Measurements from ENCODE around the gene PTPN21. TPM values are rescaled to one million over a fixed set of nuclear protein-coding genes. Genes with fewer than 3 reads are reported as not detected.
"Not testable (repeated sequence)": the region's sequence is repeated elsewhere in the genome, so short reads cannot be mapped to it uniquely, and the experiment has no call there.

PTPN21 gene
- total RNA-seq, 1 donor from 2014 or later: 30.1 TPM

DNA sequence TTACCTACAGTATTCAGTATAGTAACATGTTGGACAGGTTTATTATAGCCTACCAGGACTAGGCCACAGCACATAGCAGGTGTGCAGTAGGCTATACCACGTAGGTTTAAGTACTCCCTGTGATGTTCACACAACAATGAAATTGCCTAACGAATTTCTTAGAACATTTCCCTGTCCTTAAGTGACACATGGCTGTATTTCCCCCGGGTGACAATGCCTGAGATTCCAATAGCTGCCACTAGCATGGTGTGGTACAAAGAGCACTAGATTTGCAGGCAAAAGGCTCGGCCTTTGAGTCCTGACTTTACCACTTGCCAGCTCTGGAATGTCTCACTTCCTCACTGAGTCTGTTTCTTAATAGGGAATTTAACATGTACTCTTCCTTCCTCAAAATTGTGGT is 19.7 kb downstream of the PTPN21 start:
- H3K36me3 Mint-ChIP-seq (ENCODE audit: low read depth, unreplicated experiment): peaks cover 11% of the 10 kb centered on the region
- Histone ChIP-seq H3K9ac (ENCODE audit: low read length) (no peak overlapping the region), H4K20me1 (ENCODE audit: insufficient read depth, low read length) (peaks cover 37% of the 10 kb centered on the region), H3K27me3 (ENCODE audit: insufficient read depth, low read length) (no peaks in the 10 kb centered on the region), H3K4me1 (ENCODE audit: insufficient read depth, low read length) (no peaks in the 10 kb centered on the region), H3K79me2 (ENCODE audit: insufficient read depth, low read length) (peaks cover 58% of the 10 kb centered on the region), H3K9me3 (ENCODE audit: insufficient read depth, low read depth, low read length) (no peaks in the 10 kb centered on the region), H3K36me3 (ENCODE audit: insufficient read depth, low read length) (peaks cover 14% of the 10 kb centered on the region), H3K27ac (ENCODE audit: low read depth, low read length) (no peak overlapping the region), H3K4me3 (ENCODE audit: insufficient read depth, low read depth, low read length) (no peak overlapping the region), H3K4me2 (ENCODE audit: low read length) (no peak overlapping the region), H2AFZ (ENCODE audit: low read depth, low read length) (no peak overlapping the region)
- no peak for DNase-seq (ENCODE audit: low read depth)
- no peak for FAIRE-seq
- H3K4me3 Mint-ChIP-seq (ENCODE audit: unreplicated experiment): no peak overlapping the region
- TF ChIP-seq EZH2 (IDR thresholded peaks at IDR 0.05; ENCODE audit: insufficient read depth, low read length): no peak
- TF ChIP-seq, protein P1, sequence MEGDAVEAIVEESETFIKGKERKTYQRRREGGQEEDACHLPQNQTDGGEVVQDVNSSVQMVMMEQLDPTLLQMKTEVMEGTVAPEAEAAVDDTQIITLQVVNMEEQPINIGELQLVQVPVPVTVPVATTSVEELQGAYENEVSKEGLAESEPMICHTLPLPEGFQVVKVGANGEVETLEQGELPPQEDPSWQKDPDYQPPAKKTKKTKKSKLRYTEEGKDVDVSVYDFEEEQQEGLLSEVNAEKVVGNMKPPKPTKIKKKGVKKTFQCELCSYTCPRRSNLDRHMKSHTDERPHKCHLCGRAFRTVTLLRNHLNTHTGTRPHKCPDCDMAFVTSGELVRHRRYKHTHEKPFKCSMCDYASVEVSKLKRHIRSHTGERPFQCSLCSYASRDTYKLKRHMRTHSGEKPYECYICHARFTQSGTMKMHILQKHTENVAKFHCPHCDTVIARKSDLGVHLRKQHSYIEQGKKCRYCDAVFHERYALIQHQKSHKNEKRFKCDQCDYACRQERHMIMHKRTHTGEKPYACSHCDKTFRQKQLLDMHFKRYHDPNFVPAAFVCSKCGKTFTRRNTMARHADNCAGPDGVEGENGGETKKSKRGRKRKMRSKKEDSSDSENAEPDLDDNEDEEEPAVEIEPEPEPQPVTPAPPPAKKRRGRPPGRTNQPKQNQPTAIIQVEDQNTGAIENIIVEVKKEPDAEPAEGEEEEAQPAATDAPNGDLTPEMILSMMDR (IDR thresholded peaks at IDR 0.05; ENCODE audit: insufficient read depth, low read depth, low read length): no peak
- H3K9me3 Mint-ChIP-seq (ENCODE audit: unreplicated experiment): peaks cover 3% of the 10 kb centered on the region
- no peaks in the 10 kb centered on the region for H3K27me3 Mint-ChIP-seq (ENCODE audit: low read depth, unreplicated experiment)
- no peak overlapping the region for H3K27ac Mint-ChIP-seq (ENCODE audit: unreplicated experiment)
- peaks cover 4% of the 10 kb centered on the region for H3K4me1 Mint-ChIP-seq (ENCODE audit: low read depth, unreplicated experiment)

DNA sequence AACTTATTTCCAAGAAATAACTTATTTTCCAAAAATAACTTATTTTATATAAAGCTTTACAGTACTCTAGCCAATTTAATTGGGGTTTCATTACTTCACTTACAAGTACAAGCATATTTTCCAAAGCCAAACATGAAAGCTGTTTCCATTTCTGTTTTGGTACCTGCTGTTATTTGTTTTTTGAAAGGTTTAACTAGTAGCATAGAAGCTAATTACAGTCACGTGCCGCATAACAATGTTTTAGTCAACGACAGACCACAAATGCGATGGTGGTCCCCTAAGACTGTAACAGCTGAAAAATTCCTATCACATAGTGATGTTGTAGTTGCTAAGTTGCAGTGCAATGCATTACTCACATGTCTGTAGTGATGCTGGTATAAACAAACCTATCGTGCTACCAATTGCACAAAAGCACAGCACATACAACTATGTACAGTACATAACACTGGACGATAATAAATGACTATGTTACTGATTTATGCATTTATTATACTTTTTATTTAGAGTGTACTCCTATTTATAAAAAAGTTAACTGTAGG is 21.7 kb downstream of the PTPN21 start:
- H3K79me2 ChIP-seq (ENCODE audit: insufficient read depth, low read length): peaks cover 40% of the 10 kb centered on the region
- no peaks in the 10 kb centered on the region for H3K9me3 ChIP-seq (ENCODE audit: insufficient read depth, low read depth, low read length)
- Mint-ChIP-seq H3K27ac (ENCODE audit: unreplicated experiment) (no peak overlapping the region), H3K4me1 (ENCODE audit: low read depth, unreplicated experiment) (peaks cover 4% of the 10 kb centered on the region), H3K36me3 (ENCODE audit: low read depth, unreplicated experiment) (peaks cover 23% of the 10 kb centered on the region), H3K27me3 (ENCODE audit: low read depth, unreplicated experiment) (no peaks in the 10 kb centered on the region), H3K9me3 (ENCODE audit: unreplicated experiment) (peaks cover 3% of the 10 kb centered on the region), H3K4me3 (ENCODE audit: unreplicated experiment) (no peak overlapping the region)
- no peak overlapping the region for H3K4me3 ChIP-seq (ENCODE audit: insufficient read depth, low read depth, low read length)
- FAIRE-seq (no peak), DNase-seq (ENCODE audit: low read depth) (no peak)
- H3K4me2 ChIP-seq (ENCODE audit: low read length): no peak overlapping the region
- H4K20me1 ChIP-seq (ENCODE audit: insufficient read depth, low read length): peaks cover 24% of the 10 kb centered on the region
- H3K9ac ChIP-seq (ENCODE audit: low read length): no peak overlapping the region
- H3K27ac ChIP-seq (ENCODE audit: low read depth, low read length): no peak overlapping the region
- no peaks in the 10 kb centered on the region for H3K27me3 ChIP-seq (ENCODE audit: insufficient read depth, low read length)
- no peak for TF ChIP-seq EZH2 (IDR thresholded peaks at IDR 0.05; ENCODE audit: insufficient read depth, low read length)
- TF ChIP-seq, protein P1 (IDR thresholded peaks at IDR 0.05; ENCODE audit: insufficient read depth, low read depth, low read length): no peak
- no peak overlapping the region for H2AFZ ChIP-seq (ENCODE audit: low read depth, low read length)
- no peaks in the 10 kb centered on the region for H3K4me1 ChIP-seq (ENCODE audit: insufficient read depth, low read length)
- H3K36me3 ChIP-seq (ENCODE audit: insufficient read depth, low read length): peaks cover 14% of the 10 kb centered on the region

DNA sequence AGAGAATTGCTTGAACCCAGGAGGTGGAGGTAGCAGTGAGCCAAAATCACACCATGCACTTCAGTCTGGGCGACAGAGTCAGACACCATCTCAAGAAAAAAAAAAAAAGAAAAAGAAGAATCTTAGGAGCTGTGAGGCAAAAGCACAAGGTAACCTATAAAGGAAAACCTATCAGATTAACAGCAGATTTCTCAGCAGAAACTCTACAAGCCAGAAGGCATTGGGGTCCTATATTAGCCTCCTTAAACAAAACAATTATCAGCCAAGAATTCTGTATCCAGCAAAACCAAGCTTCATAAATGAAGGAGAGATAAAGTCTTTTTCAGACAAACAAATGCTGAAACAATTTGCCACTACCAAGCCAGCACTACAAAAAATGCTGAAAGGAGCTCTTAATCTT is 24.9 kb downstream of the PTPN21 start:
- not testable (repeated sequence) for H3K27me3 ChIP-seq (ENCODE audit: insufficient read depth, low read length); H3K4me1 Mint-ChIP-seq (ENCODE audit: low read depth, unreplicated experiment); H3K9ac ChIP-seq (ENCODE audit: low read length); H3K27ac ChIP-seq (ENCODE audit: low read depth, low read length); H3K4me3 ChIP-seq (ENCODE audit: insufficient read depth, low read depth, low read length); H2AFZ ChIP-seq (ENCODE audit: low read depth, low read length); H3K4me3 Mint-ChIP-seq (ENCODE audit: unreplicated experiment); H3K27ac Mint-ChIP-seq (ENCODE audit: unreplicated experiment); H3K4me1 ChIP-seq (ENCODE audit: insufficient read depth, low read length); H3K9me3 ChIP-seq (ENCODE audit: insufficient read depth, low read depth, low read length); DNase-seq (ENCODE audit: low read depth); H3K4me2 ChIP-seq (ENCODE audit: low read length); H3K9me3 Mint-ChIP-seq (ENCODE audit: unreplicated experiment); FAIRE-seq; H3K36me3 ChIP-seq (ENCODE audit: insufficient read depth, low read length); H3K27me3 Mint-ChIP-seq (ENCODE audit: low read depth, unreplicated experiment)
- H3K36me3 Mint-ChIP-seq (ENCODE audit: low read depth, unreplicated experiment): peaks cover 29% of the 10 kb centered on the region
- Histone ChIP-seq H4K20me1 (ENCODE audit: insufficient read depth, low read length) (peaks cover 20% of the 10 kb centered on the region), H3K79me2 (ENCODE audit: insufficient read depth, low read length) (peaks cover 49% of the 10 kb centered on the region)
